ENCODE results near the gene KDM8. TPM values are rescaled to one million over a fixed set of nuclear protein-coding genes. Genes with fewer than 3 reads are reported as not detected.

The KDM8 gene
- total RNA-seq, 1 experiment from 2014 or later: 3.7 TPM

DNA sequence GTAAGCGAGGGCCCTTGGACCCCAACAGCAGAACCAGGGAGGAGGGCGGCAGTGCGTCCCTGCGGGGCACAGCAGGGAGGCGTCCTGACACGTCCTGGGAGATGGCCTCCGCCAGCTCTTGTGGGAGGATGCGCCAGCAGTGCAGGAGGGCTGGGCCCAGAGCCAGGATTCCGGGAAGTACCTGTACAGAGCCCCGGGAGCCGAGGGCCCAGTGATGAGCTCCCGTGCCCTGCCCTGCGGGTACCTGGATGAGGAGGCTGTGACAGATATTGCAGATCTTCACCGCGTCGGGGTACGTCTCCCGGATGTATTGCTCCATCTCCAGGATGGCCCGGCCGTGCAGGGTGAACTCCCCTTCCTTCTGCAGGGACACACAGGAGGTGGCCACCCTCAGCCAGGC lies 23.1 kb downstream of the KDM8 start:
- intact Hi-C loops (cut with micrococcal nuclease): no loop called here
- no peaks in the 10 kb centered on the region for H3K4me1 Mint-ChIP-seq (ENCODE audit: insufficient read depth, unreplicated experiment)

DNA sequence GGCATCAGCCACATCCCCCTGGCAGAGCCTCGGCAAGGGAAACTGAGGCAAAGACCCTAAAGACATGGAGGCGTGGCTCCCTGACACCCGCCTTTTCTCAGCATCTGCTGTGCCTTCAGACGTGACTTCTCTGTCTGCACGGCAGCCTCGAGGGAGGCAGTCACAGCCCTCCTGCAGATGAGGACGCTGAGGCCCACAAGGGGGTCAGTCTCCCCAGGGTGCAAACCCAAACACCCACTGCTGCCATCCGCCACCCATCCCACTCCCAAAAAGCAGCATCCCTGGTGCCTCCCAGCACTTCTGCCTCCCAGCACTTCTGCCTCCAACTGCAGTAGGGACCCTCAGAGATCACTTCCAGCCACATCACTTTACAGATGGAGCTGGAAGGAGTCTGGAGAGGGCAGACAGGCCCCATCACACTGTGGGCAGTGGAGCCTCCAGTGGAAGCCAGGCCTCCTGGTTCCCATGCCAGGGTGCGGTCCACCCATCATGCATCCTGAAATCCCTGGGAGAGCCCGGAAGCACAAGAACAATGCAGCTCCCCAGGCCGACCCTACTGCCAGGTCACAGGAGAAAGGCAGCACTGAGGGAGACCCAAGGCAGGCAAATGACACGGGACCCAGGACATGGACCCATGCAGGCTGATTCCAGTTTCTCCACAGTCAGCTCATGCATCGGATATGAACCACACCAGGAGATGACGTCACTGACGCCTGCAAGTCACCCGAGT lies 23.8 kb downstream of the KDM8 start:
- ChIA-PET POLR2A (interaction anchor here (0.6 to 0.7 kb wide), 4 partner anchors 41 to 351 kb away, joined by 3 read pairs; partner anchors contain the start of gene NSMCE1), CTCF (interaction anchor here (0.6 to 6.6 kb wide), 4 partner anchors 8 to 140 kb away, joined by 3 to 58 read pairs (median 9); no protein-coding TSS in a partner anchor)
- H3K36me3 Mint-ChIP-seq (ENCODE audit: insufficient read depth, unreplicated experiment): peaks cover 31% of the 10 kb centered on the region
- H3K4me1 Mint-ChIP-seq (ENCODE audit: insufficient read depth, unreplicated experiment): no peaks in the 10 kb centered on the region
- TF ChIP-seq, protein P1, sequence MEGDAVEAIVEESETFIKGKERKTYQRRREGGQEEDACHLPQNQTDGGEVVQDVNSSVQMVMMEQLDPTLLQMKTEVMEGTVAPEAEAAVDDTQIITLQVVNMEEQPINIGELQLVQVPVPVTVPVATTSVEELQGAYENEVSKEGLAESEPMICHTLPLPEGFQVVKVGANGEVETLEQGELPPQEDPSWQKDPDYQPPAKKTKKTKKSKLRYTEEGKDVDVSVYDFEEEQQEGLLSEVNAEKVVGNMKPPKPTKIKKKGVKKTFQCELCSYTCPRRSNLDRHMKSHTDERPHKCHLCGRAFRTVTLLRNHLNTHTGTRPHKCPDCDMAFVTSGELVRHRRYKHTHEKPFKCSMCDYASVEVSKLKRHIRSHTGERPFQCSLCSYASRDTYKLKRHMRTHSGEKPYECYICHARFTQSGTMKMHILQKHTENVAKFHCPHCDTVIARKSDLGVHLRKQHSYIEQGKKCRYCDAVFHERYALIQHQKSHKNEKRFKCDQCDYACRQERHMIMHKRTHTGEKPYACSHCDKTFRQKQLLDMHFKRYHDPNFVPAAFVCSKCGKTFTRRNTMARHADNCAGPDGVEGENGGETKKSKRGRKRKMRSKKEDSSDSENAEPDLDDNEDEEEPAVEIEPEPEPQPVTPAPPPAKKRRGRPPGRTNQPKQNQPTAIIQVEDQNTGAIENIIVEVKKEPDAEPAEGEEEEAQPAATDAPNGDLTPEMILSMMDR (IDR thresholded peaks at IDR 0.05; ENCODE audit: unreplicated experiment): no peak
- intact Hi-C loops (cut with micrococcal nuclease): no loop called here
- H3K4me3 Mint-ChIP-seq (ENCODE audit: unreplicated experiment): no peak overlapping the region
- no peaks in the 10 kb centered on the region for H3K27me3 Mint-ChIP-seq (ENCODE audit: insufficient read depth, unreplicated experiment)
- DNase-seq (ENCODE audit: unreplicated experiment): no peak
- no peak overlapping the region for H3K27ac Mint-ChIP-seq (ENCODE audit: low read depth, unreplicated experiment)
- H3K9me3 Mint-ChIP-seq (ENCODE audit: unreplicated experiment): no peaks in the 10 kb centered on the region
- no TSS peak for BruUV-seq (replicated peaks)

More for the DNA sequence above, 23.1 kb downstream of the KDM8 start:
- Mint-ChIP-seq H3K27me3 (ENCODE audit: insufficient read depth, unreplicated experiment) (no peaks in the 10 kb centered on the region), H3K36me3 (ENCODE audit: insufficient read depth, unreplicated experiment) (peaks cover 31% of the 10 kb centered on the region), H3K27ac (ENCODE audit: low read depth, unreplicated experiment) (no peak overlapping the region), H3K4me3 (ENCODE audit: unreplicated experiment) (no peak overlapping the region), H3K9me3 (ENCODE audit: unreplicated experiment) (no peaks in the 10 kb centered on the region)
- peak; percentile 50 for DNase-seq (ENCODE audit: unreplicated experiment)
- POLR2A ChIA-PET: interaction anchor here (0.6 kb wide), 1 partner anchor 42 kb away, joined by 3 read pairs; the partner anchor contains the start of gene NSMCE1
- TF ChIP-seq, protein P1 (IDR thresholded peaks at IDR 0.05; ENCODE audit: unreplicated experiment): no peak
- CTCF ChIA-PET: interaction anchor here (0.7 to 6.6 kb wide), 4 partner anchors 9 to 141 kb away, joined by 3 to 58 read pairs (median 22); no protein-coding TSS in a partner anchor
- no TSS peak for BruUV-seq (replicated peaks)

DNA sequence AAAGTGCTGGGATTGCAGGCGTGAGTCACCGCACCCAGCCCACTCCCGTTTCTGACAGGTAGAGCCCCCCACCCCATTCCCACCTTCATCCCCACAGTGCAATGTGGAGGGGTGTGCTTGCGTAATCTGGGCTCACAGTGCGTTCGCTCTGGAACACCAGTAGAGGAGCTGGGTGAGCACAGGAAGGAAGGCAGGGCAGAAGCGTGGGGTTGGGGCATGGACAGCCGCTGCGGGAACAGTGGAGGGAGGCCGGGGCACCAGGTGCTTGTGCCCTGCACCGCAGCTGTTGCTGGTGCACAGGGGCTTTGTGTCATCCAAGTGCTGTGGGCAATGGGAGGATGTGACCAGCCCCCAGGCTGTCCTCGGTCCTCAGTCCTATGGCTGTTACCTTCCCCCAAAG lies 24.7 kb downstream of the KDM8 start:
- CTCF ChIA-PET: interaction anchor here (1.9 kb wide), 1 partner anchor 140 kb away, joined by 15 read pairs; no protein-coding TSS in a partner anchor
- Mint-ChIP-seq H3K27ac (ENCODE audit: low read depth, unreplicated experiment) (no peak overlapping the region), H3K4me1 (ENCODE audit: insufficient read depth, unreplicated experiment) (no peaks in the 10 kb centered on the region), H3K36me3 (ENCODE audit: insufficient read depth, unreplicated experiment) (peaks cover 33% of the 10 kb centered on the region), H3K9me3 (ENCODE audit: unreplicated experiment) (no peaks in the 10 kb centered on the region), H3K27me3 (ENCODE audit: insufficient read depth, unreplicated experiment) (no peaks in the 10 kb centered on the region), H3K4me3 (ENCODE audit: unreplicated experiment) (no peak overlapping the region)
- BruUV-seq (replicated peaks): no TSS peak
- TF ChIP-seq, protein P1 (IDR thresholded peaks at IDR 0.05; ENCODE audit: unreplicated experiment): no peak
- DNase-seq (ENCODE audit: unreplicated experiment): no peak
- intact Hi-C loops (cut with micrococcal nuclease): no loop called here
- POLR2A ChIA-PET: interaction anchor here (0.6 kb wide), 1 partner anchor 42 kb away, joined by 3 read pairs; no protein-coding TSS in a partner anchor

DNA sequence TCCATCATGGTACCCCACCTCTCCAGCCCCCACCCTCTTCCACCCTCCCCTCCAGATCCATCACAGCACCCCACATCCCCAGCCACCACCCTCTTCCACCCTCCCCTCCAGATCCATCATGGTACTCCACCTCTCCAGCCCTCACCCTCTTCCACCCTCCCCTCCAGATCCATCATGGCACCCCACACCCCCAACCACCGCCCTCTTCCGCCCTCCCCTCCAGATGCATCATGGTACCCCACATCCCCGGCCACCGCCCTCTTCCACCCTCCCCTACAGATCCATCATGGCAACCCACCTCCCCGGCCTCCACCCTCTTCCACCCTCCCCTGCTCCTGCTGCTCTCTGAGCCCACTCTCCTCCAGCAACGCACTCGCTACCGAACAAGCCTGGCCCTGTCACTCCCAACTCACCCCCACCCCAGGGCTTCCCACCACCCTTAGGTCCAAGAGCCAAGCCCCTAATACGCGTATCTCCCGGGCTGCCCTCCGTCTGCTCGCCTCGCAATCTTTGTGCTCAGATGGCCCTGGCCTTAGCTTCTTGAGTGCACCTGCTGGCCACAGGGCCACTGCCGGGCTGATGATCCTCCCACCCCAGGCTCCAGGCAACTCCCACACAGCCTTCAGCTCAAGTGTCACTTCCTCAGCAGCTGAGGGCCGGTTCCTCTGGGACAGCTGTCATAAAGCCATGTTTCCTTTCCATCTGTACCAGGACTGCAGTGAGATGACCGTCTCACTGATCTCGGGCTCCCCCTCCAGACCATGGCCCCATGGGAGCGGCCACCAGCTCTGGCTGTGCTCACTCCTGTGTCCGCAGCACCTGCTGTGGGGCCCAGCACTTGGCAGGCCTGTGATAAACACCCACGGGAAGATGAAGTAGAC lies 25.5 kb downstream of the KDM8 start:
- CTCF ChIA-PET: interaction anchor here (1.8 to 1.9 kb wide), 2 partner anchors 12 to 139 kb away, joined by 6 to 15 read pairs; no protein-coding TSS in a partner anchor
- DNase-seq (ENCODE audit: unreplicated experiment): no peak
- BruUV-seq (replicated peaks): no TSS peak
- no peak overlapping the region for H3K27ac Mint-ChIP-seq (ENCODE audit: low read depth, unreplicated experiment)
- no peaks in the 10 kb centered on the region for H3K4me1 Mint-ChIP-seq (ENCODE audit: insufficient read depth, unreplicated experiment)
- H3K27me3 Mint-ChIP-seq (ENCODE audit: insufficient read depth, unreplicated experiment): no peaks in the 10 kb centered on the region
- POLR2A ChIA-PET: no interaction called here
- peaks cover 38% of the 10 kb centered on the region for H3K36me3 Mint-ChIP-seq (ENCODE audit: insufficient read depth, unreplicated experiment)
- intact Hi-C loops (cut with micrococcal nuclease): no loop called here
- H3K9me3 Mint-ChIP-seq (ENCODE audit: unreplicated experiment): no peaks in the 10 kb centered on the region
- TF ChIP-seq, protein P1 (IDR thresholded peaks at IDR 0.05; ENCODE audit: unreplicated experiment): no peak
- no peak overlapping the region for H3K4me3 Mint-ChIP-seq (ENCODE audit: unreplicated experiment)
